ENCODE data around the gene NEB. TPM values are rescaled to one million over a fixed set of nuclear protein-coding genes. Genes with fewer than 3 reads are reported as not detected.

Gene NEB
- total and polyA plus RNA-seq, 10 donors, result 0.96 to 6.2 (median 2.4) TPM

GRCh38 chr2:151691631-151692030 is 42.6 kb downstream of the NEB start:
- Histone ChIP-seq H3K4me1 (no peaks in the 10 kb centered on the region), H3K4me3 (no peak overlapping the region), H3K36me3 (no peaks in the 10 kb centered on the region), H3K27ac (no peak overlapping the region), H3K9me3 (no peaks in the 10 kb centered on the region), H3K27me3 (replicated peaks in 1 of 7) (no peaks in the 10 kb centered on the region)
- WGBS, 5 donors, result 92 to 100% (median 98%) methylated on average over 1 of the region's 1 CpG
- DNase-seq, result no peak
- intact Hi-C loops (cut with DNase I; ENCODE audit: low total_unique reads), result no loop called here
- TF ChIP-seq POLR2AphosphoS5 (IDR thresholded peaks at IDR 0.05) (no peak), POLR2A (IDR thresholded peaks at IDR 0.05) (no peak), CTCF (IDR thresholded peaks at IDR 0.05 in 8 of 11, conservative IDR thresholded peaks at IDR 0.05 in 3 of 11) (no peak)

- Histone ChIP-seq H3K9me3 (no peaks in the 10 kb centered on the region), H3K4me3 (no peak overlapping the region), H3K27me3 (replicated peaks in 1 of 7) (no peaks in the 10 kb centered on the region), H3K36me3 (no peaks in the 10 kb centered on the region), H3K4me1 (no peaks in the 10 kb centered on the region), H3K27ac (no peak overlapping the region)
- intact Hi-C loops (cut with DNase I; ENCODE audit: low total_unique reads), result no loop called here
- TF ChIP-seq POLR2AphosphoS5 (IDR thresholded peaks at IDR 0.05), result no peak
- TF ChIP-seq CTCF (IDR thresholded peaks at IDR 0.05 in 8 of 11, conservative IDR thresholded peaks at IDR 0.05 in 3 of 11), result no peak
- no peak for TF ChIP-seq POLR2A (IDR thresholded peaks at IDR 0.05)
- WGBS, 5 donors, result 76 to 88% (median 84%) methylated on average over 2 of the region's 2 CpGs
- DNase-seq, result no peak
These were observed 45.6 kb downstream of the NEB start for GRCh38 chr2:151688719-151689118.

DNA sequence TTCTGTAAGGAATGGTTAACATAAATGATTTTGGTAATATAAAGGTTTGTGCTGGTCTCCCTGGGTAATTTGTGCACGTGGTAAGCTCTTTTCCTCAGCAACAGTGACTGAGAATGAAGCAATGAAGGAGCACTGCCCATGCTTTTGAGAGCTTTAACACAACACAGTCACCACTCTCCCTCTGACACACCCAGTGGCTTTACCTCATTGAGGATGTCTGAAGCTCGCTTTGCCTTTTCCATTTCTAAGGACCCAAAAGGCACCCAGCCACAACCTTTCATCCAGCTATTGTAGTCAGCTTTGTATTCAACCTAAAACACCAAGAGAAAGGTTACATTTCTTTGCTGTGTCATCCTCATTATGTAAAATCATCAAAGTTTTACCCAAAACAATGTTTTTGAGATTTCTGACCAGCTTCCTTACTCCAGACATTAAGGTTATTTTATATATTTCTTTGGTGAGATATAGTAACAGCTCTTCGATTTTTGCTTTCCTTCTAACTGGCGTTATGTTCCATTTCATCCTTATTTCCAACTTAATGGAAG is 51.7 kb downstream of the NEB start:
- Histone ChIP-seq H3K27me3 (replicated peaks in 1 of 7) (no peaks in the 10 kb centered on the region), H3K4me1 (no peaks in the 10 kb centered on the region), H3K27ac (no peak overlapping the region), H3K4me3 (no peak overlapping the region), H3K9me3 (no peaks in the 10 kb centered on the region), H3K36me3 (no peaks in the 10 kb centered on the region)
- TF ChIP-seq POLR2A (IDR thresholded peaks at IDR 0.05) (no peak), CTCF (IDR thresholded peaks at IDR 0.05 in 8 of 11, conservative IDR thresholded peaks at IDR 0.05 in 3 of 11) (no peak), POLR2AphosphoS5 (IDR thresholded peaks at IDR 0.05) (no peak)
- WGBS, 5 donors, result 62 to 83% (median 66%) methylated on average over 4 of the region's 4 CpGs
- intact Hi-C loops (cut with DNase I; ENCODE audit: low total_unique reads), result no loop called here
- no peak for DNase-seq

- DNase-seq, result no peak
- Histone ChIP-seq H3K36me3 (no peaks in the 10 kb centered on the region), H3K4me3 (no peak overlapping the region), H3K27ac (no peak overlapping the region), H3K27me3 (replicated peaks in 1 of 7) (no peaks in the 10 kb centered on the region), H3K9me3 (no peaks in the 10 kb centered on the region), H3K4me1 (no peaks in the 10 kb centered on the region)
- no peak for TF ChIP-seq POLR2AphosphoS5 (IDR thresholded peaks at IDR 0.05)
- no peak for TF ChIP-seq POLR2A (IDR thresholded peaks at IDR 0.05)
- no peak for TF ChIP-seq CTCF (IDR thresholded peaks at IDR 0.05 in 8 of 11, conservative IDR thresholded peaks at IDR 0.05 in 3 of 11)
- WGBS, 5 donors, result 58 to 83% (median 60%) methylated on average over 3 of the region's 3 CpGs
- intact Hi-C loops (cut with DNase I; ENCODE audit: low total_unique reads), result no loop called here
These were observed 53.2 kb downstream of the NEB start for GRCh38 chr2:151681051-151681450.

Data from spleen (tissue), 11 donors.